Activated naive CD4-positive, alpha-beta T cell treated with anti-CD3 and anti-CD28 coated beads, Interleukin-2, amount 50 U/mL, for 16 hours (primary cell): ENCODE measurements around the gene EVC.
"Not testable (repeated sequence)": the region's sequence is repeated elsewhere in the genome, so short reads cannot be mapped to it uniquely, and the experiment has no call there.

Source experiments
- DNase-seq: peaks from one replicate; pipeline ENCODE4 v3.0.0-alpha.2; 2020

Gene EVC

GRCh38 chr4:5709207-5709575 lies 1.8 kb upstream of the EVC start:
- no peak for DNase-seq

- no peak for DNase-seq
Observed at GRCh38 chr4:5710065-5710960, 688 bp upstream of the EVC start.

- no peak for DNase-seq
Observed at GRCh38 chr4:5711479-5712184, 631 bp downstream of the EVC start.

GRCh38 chr4:5712517-5712916 lies 1.5 kb downstream of the EVC start:
- no peak for DNase-seq

- DNase-seq = no peak
Observed at GRCh38 chr4:5712931-5713330, 1.9 kb downstream of the EVC start.

GRCh38 chr4:5713861-5714260 lies 2.9 kb downstream of the EVC start:
- DNase-seq = no peak

GRCh38 chr4:5715357-5715756 lies 4.4 kb downstream of the EVC start:
- no peak for DNase-seq

GRCh38 chr4:5716391-5716790 lies 5.4 kb downstream of the EVC start:
- no peak for DNase-seq

GRCh38 chr4:5717449-5718158 lies 6.6 kb downstream of the EVC start:
- DNase-seq = no peak

GRCh38 chr4:5718411-5718810 lies 7.4 kb downstream of the EVC start:
- DNase-seq = no peak

GRCh38 chr4:5719350-5720055 lies 8.5 kb downstream of the EVC start:
- no peak for DNase-seq

- DNase-seq = no peak
Observed at GRCh38 chr4:5720157-5720850, 9.3 kb downstream of the EVC start.

GRCh38 chr4:5720980-5721379 lies 10.0 kb downstream of the EVC start:
- DNase-seq = no peak

GRCh38 chr4:5721923-5722322 lies 10.9 kb downstream of the EVC start:
- DNase-seq = no peak

- no peak for DNase-seq
Observed at GRCh38 chr4:5722328-5722727, 11.3 kb downstream of the EVC start.

- no peak for DNase-seq
Observed at GRCh38 chr4:5724377-5724776, 13.4 kb downstream of the EVC start.

GRCh38 chr4:5728412-5728811 lies 17.4 kb downstream of the EVC start:
- DNase-seq = not testable (repeated sequence)

GRCh38 chr4:5730436-5730835 lies 19.4 kb downstream of the EVC start:
- DNase-seq = no peak

- no peak for DNase-seq
Observed at GRCh38 chr4:5730993-5731990, 20.3 kb downstream of the EVC start.

- no peak for DNase-seq
Observed at GRCh38 chr4:5732158-5732557, 21.2 kb downstream of the EVC start.

- DNase-seq = no peak
Observed at GRCh38 chr4:5734853-5735252, 23.9 kb downstream of the EVC start.
